DND-41 (cell line): ENCODE results near the gene ATP2A3.
"Not testable (repeated sequence)": the region's sequence is repeated elsewhere in the genome, so short reads cannot be mapped to it uniquely, and the experiment has no call there.

Experiments used
- EZH2 ChIP-seq: IDR thresholded peaks from 3 replicates; pipeline ENCODE4 v1.6.1; 2012; ENCODE audit warnings: borderline replicate concordance, low read depth, mild to moderate bottlenecking, moderate library complexity, low read length, inconsistent platforms; ENCODE audit not compliant: severe bottlenecking
- TF ChIP-seq, protein P1 (sequence below): IDR thresholded peaks from 2 replicates; pipeline ENCODE4 v1.5.1; 2012; ENCODE audit warnings: borderline replicate concordance, low read length, moderate library complexity, mild to moderate bottlenecking; ENCODE audit not compliant: poor library complexity, severe bottlenecking; ENCODE audit errors: extremely low read depth

DNA sequence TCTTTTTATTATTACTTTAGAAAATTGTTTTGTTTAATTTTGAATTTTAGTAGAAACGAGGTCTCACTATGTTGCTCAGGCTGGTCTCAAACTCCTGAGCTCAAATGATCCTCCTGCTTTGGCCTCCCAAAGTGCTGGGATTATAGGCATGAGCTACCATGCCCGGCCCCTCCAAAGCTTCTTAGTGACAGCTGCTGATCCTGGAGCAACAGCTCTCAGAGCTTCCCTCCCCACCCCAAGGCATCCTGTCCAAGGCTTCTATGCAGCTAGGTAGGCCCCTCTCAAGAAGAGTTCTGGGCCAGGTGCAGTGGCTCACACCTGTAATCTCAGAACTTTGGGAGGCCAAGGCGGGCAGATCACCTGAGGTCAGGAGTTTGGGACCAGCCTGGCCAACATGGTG lies 15.7 kb downstream of the ATP2A3 start:
- TF ChIP-seq, protein P1, sequence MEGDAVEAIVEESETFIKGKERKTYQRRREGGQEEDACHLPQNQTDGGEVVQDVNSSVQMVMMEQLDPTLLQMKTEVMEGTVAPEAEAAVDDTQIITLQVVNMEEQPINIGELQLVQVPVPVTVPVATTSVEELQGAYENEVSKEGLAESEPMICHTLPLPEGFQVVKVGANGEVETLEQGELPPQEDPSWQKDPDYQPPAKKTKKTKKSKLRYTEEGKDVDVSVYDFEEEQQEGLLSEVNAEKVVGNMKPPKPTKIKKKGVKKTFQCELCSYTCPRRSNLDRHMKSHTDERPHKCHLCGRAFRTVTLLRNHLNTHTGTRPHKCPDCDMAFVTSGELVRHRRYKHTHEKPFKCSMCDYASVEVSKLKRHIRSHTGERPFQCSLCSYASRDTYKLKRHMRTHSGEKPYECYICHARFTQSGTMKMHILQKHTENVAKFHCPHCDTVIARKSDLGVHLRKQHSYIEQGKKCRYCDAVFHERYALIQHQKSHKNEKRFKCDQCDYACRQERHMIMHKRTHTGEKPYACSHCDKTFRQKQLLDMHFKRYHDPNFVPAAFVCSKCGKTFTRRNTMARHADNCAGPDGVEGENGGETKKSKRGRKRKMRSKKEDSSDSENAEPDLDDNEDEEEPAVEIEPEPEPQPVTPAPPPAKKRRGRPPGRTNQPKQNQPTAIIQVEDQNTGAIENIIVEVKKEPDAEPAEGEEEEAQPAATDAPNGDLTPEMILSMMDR = not testable (repeated sequence)
- TF ChIP-seq EZH2 = not testable (repeated sequence)
